Endothelial cell (in vitro differentiated cells): ENCODE measurements around the gene RFC1. TPM values are rescaled to one million over a fixed set of nuclear protein-coding genes. Genes with fewer than 3 reads are reported as not detected.
"Not testable (repeated sequence)": the region's sequence is repeated elsewhere in the genome, so short reads cannot be mapped to it uniquely, and the experiment has no call there.

Experiments used
- DNase-seq: peaks from one replicate; pipeline ENCODE4 v3.0.0; 2021; ENCODE audit warnings: low spot score
- H3K27ac Mint-ChIP-seq: one replicate; pipeline ENCODE4 v1.8.0; 2021; ENCODE audit warnings: mixed read lengths, inconsistent platforms; ENCODE audit not compliant: unreplicated experiment
- H3K27me3 Mint-ChIP-seq: one replicate; pipeline ENCODE4 v1.8.0; 2021; ENCODE audit warnings: mild to moderate bottlenecking, moderate library complexity, mixed read lengths, inconsistent platforms; ENCODE audit not compliant: unreplicated experiment
- H3K36me3 Mint-ChIP-seq: one replicate; pipeline ENCODE4 v1.8.0; 2021; ENCODE audit warnings: mild to moderate bottlenecking, low read depth, mixed read lengths, inconsistent platforms; ENCODE audit not compliant: unreplicated experiment
- H3K4me1 Mint-ChIP-seq: one replicate; pipeline ENCODE4 v1.8.0; 2021; ENCODE audit warnings: mild to moderate bottlenecking, mixed read lengths, inconsistent platforms; ENCODE audit not compliant: unreplicated experiment
- H3K4me3 Mint-ChIP-seq: one replicate; pipeline ENCODE4 v1.8.0; 2021; ENCODE audit warnings: mild to moderate bottlenecking, mixed read lengths, inconsistent platforms; ENCODE audit not compliant: unreplicated experiment
- H3K9me3 Mint-ChIP-seq: one replicate; pipeline ENCODE4 v1.8.0; 2021; ENCODE audit warnings: mixed read lengths, inconsistent platforms; ENCODE audit not compliant: unreplicated experiment
- CTCF ChIP-seq: fragments of 200-600 bp; sonication (generic); IDR thresholded peaks from one replicate; pipeline ENCODE4 v1.5.0; 2021; ENCODE audit warnings: antibody characterized with exemption; ENCODE audit not compliant: unreplicated experiment
- total RNA-seq: library from RNA; stranded (reverse); fragmentation: NEBNext Ultra II Directional; extraction: Animal tissue kit (Norgen Biotek cat#: 25700); gene quantifications from one replicate; pipeline ENCODE4 v1.2.1, GENCODE V29; 2021; ENCODE audit not compliant: unreplicated experiment

RFC1 gene
- total RNA-seq, 1 donor from 2014 or later = 47.5 TPM

GRCh38 chr4:39363773-39364393 lies 2.3 kb downstream of the RFC1 start:
- Mint-ChIP-seq H3K27me3 (peaks cover 2% of the 10 kb centered on the region), H3K4me3 (no peak overlapping the region), H3K4me1 (peaks cover 11% of the 10 kb centered on the region), H3K9me3 (no peaks in the 10 kb centered on the region), H3K36me3 (no peaks in the 10 kb centered on the region), H3K27ac (no peak overlapping the region)
- DNase-seq = no peak
- no peak for TF ChIP-seq CTCF

- no peak for DNase-seq
- no peak overlapping the region for H3K4me3 Mint-ChIP-seq
- TF ChIP-seq CTCF = no peak
- no peaks in the 10 kb centered on the region for H3K36me3 Mint-ChIP-seq
- H3K4me1 Mint-ChIP-seq = peaks cover 11% of the 10 kb centered on the region
- no peaks in the 10 kb centered on the region for H3K9me3 Mint-ChIP-seq
- peaks cover 2% of the 10 kb centered on the region for H3K27me3 Mint-ChIP-seq
- no peak overlapping the region for H3K27ac Mint-ChIP-seq
Measured at GRCh38 chr4:39362827-39363226, 3.3 kb downstream of the RFC1 start.

GRCh38 chr4:39360611-39361010 lies 5.6 kb downstream of the RFC1 start:
- H3K27me3 Mint-ChIP-seq, H3K4me3 Mint-ChIP-seq, H3K4me1 Mint-ChIP-seq, H3K36me3 Mint-ChIP-seq, H3K9me3 Mint-ChIP-seq, H3K27ac Mint-ChIP-seq, DNase-seq: not testable (repeated sequence)

GRCh38 chr4:39357002-39357401 lies 9.2 kb downstream of the RFC1 start:
- Mint-ChIP-seq H3K27me3 (peaks cover 2% of the 10 kb centered on the region), H3K4me3 (no peak overlapping the region), H3K4me1 (peaks cover 7% of the 10 kb centered on the region), H3K36me3 (no peaks in the 10 kb centered on the region), H3K9me3 (no peaks in the 10 kb centered on the region), H3K27ac (no peak overlapping the region)
- TF ChIP-seq CTCF = no peak
- DNase-seq = no peak

- Mint-ChIP-seq H3K36me3 (peaks cover 6% of the 10 kb centered on the region), H3K27ac (peak overlapping the region; percentile 90), H3K4me1 (peaks cover 7% of the 10 kb centered on the region), H3K27me3 (peaks cover 2% of the 10 kb centered on the region), H3K4me3 (peak overlapping the region; percentile 33), H3K9me3 (no peaks in the 10 kb centered on the region)
- DNase-seq = no peak
- no peak for TF ChIP-seq CTCF
Measured at GRCh38 chr4:39354254-39354552, 12.0 kb downstream of the RFC1 start.
